ENCODE data around the gene IGSF8. TPM values are rescaled to one million over a fixed set of nuclear protein-coding genes. Genes with fewer than 3 reads are reported as not detected.

The IGSF8 gene
- total and polyA plus RNA-seq, 7 donors, result 4.8 to 34.9 (median 11.3) TPM

- DNase-seq, result no peak
- intact Hi-C loops (cut with DNase I), result no loop called here
- 96% methylated on average over 5 of the region's 5 CpGs for WGBS, 2 donors
- Histone ChIP-seq H3K27ac (no peak overlapping the region), H3K4me1 (peaks cover 0 to 12% (median 9%) of the 10 kb centered on the region in 4 donors), H3K36me3 (peaks cover 6 to 56% (median 12%) of the 10 kb centered on the region in 4 donors), H3K4me3 (no peak overlapping the region), H3K9me3 (no peaks in the 10 kb centered on the region), H3K27me3 (no peaks in the 10 kb centered on the region)
- TF ChIP-seq, protein P1, sequence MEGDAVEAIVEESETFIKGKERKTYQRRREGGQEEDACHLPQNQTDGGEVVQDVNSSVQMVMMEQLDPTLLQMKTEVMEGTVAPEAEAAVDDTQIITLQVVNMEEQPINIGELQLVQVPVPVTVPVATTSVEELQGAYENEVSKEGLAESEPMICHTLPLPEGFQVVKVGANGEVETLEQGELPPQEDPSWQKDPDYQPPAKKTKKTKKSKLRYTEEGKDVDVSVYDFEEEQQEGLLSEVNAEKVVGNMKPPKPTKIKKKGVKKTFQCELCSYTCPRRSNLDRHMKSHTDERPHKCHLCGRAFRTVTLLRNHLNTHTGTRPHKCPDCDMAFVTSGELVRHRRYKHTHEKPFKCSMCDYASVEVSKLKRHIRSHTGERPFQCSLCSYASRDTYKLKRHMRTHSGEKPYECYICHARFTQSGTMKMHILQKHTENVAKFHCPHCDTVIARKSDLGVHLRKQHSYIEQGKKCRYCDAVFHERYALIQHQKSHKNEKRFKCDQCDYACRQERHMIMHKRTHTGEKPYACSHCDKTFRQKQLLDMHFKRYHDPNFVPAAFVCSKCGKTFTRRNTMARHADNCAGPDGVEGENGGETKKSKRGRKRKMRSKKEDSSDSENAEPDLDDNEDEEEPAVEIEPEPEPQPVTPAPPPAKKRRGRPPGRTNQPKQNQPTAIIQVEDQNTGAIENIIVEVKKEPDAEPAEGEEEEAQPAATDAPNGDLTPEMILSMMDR (IDR thresholded peaks at IDR 0.05), result no peak
- TF ChIP-seq POLR2A (IDR thresholded peaks at IDR 0.05) (no peak), POLR2AphosphoS5 (IDR thresholded peaks at IDR 0.05) (no peak), EP300 (IDR thresholded peaks at IDR 0.05) (no peak)
Observed at GRCh38 chr1:160091666-160092223, 6.7 kb downstream of the IGSF8 start.

- H3K27me3 ChIP-seq, result no peaks in the 10 kb centered on the region
- no peak overlapping the region for H3K4me3 ChIP-seq
- H3K36me3 ChIP-seq, result peaks cover 6 to 56% (median 12%) of the 10 kb centered on the region in 4 donors
- TF ChIP-seq POLR2A (IDR thresholded peaks at IDR 0.05), result no peak
- TF ChIP-seq EP300 (IDR thresholded peaks at IDR 0.05), result no peak
- TF ChIP-seq POLR2AphosphoS5 (IDR thresholded peaks at IDR 0.05), result no peak
- TF ChIP-seq, protein P1 (IDR thresholded peaks at IDR 0.05), result no peak
- no peaks in the 10 kb centered on the region for H3K9me3 ChIP-seq
- H3K27ac ChIP-seq, result no peak overlapping the region
- WGBS, 2 donors, result 94 to 95% methylated on average over 4 of the region's 4 CpGs
- intact Hi-C loops (cut with DNase I), result no loop called here
- DNase-seq, result no peak
- peaks cover 0 to 2% (median under 1%) of the 10 kb centered on the region in 4 donors for H3K4me1 ChIP-seq
Observed at GRCh38 chr1:160090760-160091159, 7.7 kb downstream of the IGSF8 start.

DNA sequence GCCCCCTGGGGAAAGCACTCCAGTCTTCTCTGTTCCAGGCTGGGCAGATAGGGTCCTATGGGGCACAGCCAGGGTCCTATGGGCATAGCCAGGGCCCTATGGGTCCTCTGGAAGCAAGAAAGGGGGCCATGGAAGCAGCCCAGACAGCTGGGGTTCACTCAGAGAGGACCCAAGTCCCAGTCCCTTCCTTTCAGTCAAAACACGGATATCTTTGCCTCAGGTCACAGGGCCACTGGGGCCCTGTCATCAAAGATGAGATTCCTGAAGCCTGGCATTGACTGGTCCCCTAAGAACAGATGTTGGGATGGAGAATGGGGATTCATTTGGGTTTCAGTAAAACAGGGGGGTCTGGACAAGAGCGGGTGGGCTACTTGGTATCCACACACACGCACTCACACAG is 8.5 kb downstream of the IGSF8 start:
- H3K4me1 ChIP-seq, result no peaks in the 10 kb centered on the region
- H3K27ac ChIP-seq, result no peak overlapping the region
- 90 to 96% methylated on average over 3 of the region's 3 CpGs for WGBS, 2 donors
- TF ChIP-seq, protein P1 (IDR thresholded peaks at IDR 0.05), result no peak
- TF ChIP-seq EP300 (IDR thresholded peaks at IDR 0.05) (no peak), POLR2A (IDR thresholded peaks at IDR 0.05) (no peak), POLR2AphosphoS5 (IDR thresholded peaks at IDR 0.05) (no peak)
- no peak overlapping the region for H3K4me3 ChIP-seq
- no peaks in the 10 kb centered on the region for H3K27me3 ChIP-seq
- intact Hi-C loops (cut with DNase I), result no loop called here
- H3K36me3 ChIP-seq, result peaks cover 6 to 55% (median 12%) of the 10 kb centered on the region in 4 donors
- no peaks in the 10 kb centered on the region for H3K9me3 ChIP-seq
- no peak for DNase-seq

GRCh38 chr1:160087118-160087662 is 11.2 kb downstream of the IGSF8 start:
- Histone ChIP-seq H3K27ac (peak overlapping the region in 1 of 4 donors; percentile 55), H3K27me3 (peaks cover 0 to 22% (median 0%) of the 10 kb centered on the region in 3 donors), H3K9me3 (no peaks in the 10 kb centered on the region), H3K36me3 (peaks cover 4 to 28% (median 5%) of the 10 kb centered on the region in 4 donors), H3K4me1 (peaks cover 0 to 12% (median 9%) of the 10 kb centered on the region in 4 donors), H3K4me3 (no peak overlapping the region)
- intact Hi-C loops (cut with DNase I), result no loop called here
- no peak for DNase-seq
- TF ChIP-seq POLR2AphosphoS5 (IDR thresholded peaks at IDR 0.05) (no peak), POLR2A (IDR thresholded peaks at IDR 0.05) (no peak), EP300 (IDR thresholded peaks at IDR 0.05) (no peak)
- TF ChIP-seq, protein P1 (IDR thresholded peaks at IDR 0.05), result no peak
- WGBS, 2 donors, result 93 to 95% methylated on average over 12 of the region's 12 CpGs

Measured in sigmoid colon (tissue), 7 donors.